Liver (tissue), 3 donors: Measurements from ENCODE around the gene OLFML2B.

Experiments
- FOXA1 ChIP-seq: IDR thresholded peaks from 2 replicates; pipeline ENCODE4 v1.6.1; 2016; ENCODE audit warnings: antibody characterized with exemption
- HNF4G ChIP-seq: IDR thresholded peaks from 2 replicates; pipeline ENCODE4 v1.6.1; 2016; ENCODE audit warnings: antibody characterized with exemption
- JUND ChIP-seq, 2 donors: IDR thresholded peaks; 2 replicates each; pipeline ENCODE4 v1.6.1; 2016; ENCODE audit warnings: antibody characterized with exemption in 2 of 2
- RXRA ChIP-seq, 2 donors: IDR thresholded peaks; 2 replicates each; pipeline ENCODE4 v1.6.1; 2017 to 2018; ENCODE audit warnings: antibody characterized with exemption in 2 of 2, mild to moderate bottlenecking in 1 of 2
- TAF1 ChIP-seq: conservative IDR thresholded peaks from 2 replicates; pipeline ENCODE4 v1.6.1; 2016; ENCODE audit warnings: antibody characterized with exemption, mild to moderate bottlenecking
- YY1 ChIP-seq: IDR thresholded peaks from 2 replicates; pipeline ENCODE4 v1.6.1; 2016; ENCODE audit warnings: antibody characterized with exemption, mild to moderate bottlenecking
- TF ChIP-seq, protein P1 (sequence below): fragments of 150-350 bp; IDR thresholded peaks from 2 replicates; pipeline ENCODE4 v1.5.1; 2017; ENCODE audit warnings: improper control_type of control experiment, low read depth, low read length; ENCODE audit not compliant: missing input control
- TF ChIP-seq, protein P2 (sequence below): IDR thresholded peaks from 2 replicates; pipeline ENCODE4 v1.6.1; 2016; ENCODE audit warnings: antibody characterized with exemption
- TF ChIP-seq, protein P3 (sequence below): IDR thresholded peaks from 2 replicates; pipeline ENCODE4 v1.6.1; 2016; ENCODE audit warnings: antibody characterized with exemption, mild to moderate bottlenecking
- TF ChIP-seq, protein P4 (sequence below): IDR thresholded peaks from 2 replicates; pipeline ENCODE4 v1.6.1; 2016; ENCODE audit warnings: antibody characterized with exemption
- donor health status: healthy.
- donor health status: healthy.

DNA sequence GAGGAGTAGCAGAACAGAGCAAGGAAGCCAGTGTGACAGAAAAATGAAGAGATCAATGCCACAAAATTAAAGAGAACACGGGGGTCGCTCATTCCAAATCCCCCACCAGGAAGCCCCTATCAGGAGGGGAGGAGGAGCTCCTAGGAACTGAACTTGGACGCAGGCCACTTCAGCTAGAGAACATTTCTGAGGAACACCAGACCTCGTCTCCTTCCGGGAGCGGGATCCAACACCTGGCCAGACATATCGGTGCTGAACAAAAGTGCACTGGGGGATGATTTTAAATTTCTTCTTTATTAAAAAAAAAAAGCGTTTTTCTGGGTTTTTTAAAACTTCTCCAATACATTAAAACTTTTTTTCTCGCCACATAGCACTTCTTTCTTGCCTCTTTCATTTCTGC, 40.8 kb downstream of the OLFML2B start:
- TF ChIP-seq, protein P1, sequence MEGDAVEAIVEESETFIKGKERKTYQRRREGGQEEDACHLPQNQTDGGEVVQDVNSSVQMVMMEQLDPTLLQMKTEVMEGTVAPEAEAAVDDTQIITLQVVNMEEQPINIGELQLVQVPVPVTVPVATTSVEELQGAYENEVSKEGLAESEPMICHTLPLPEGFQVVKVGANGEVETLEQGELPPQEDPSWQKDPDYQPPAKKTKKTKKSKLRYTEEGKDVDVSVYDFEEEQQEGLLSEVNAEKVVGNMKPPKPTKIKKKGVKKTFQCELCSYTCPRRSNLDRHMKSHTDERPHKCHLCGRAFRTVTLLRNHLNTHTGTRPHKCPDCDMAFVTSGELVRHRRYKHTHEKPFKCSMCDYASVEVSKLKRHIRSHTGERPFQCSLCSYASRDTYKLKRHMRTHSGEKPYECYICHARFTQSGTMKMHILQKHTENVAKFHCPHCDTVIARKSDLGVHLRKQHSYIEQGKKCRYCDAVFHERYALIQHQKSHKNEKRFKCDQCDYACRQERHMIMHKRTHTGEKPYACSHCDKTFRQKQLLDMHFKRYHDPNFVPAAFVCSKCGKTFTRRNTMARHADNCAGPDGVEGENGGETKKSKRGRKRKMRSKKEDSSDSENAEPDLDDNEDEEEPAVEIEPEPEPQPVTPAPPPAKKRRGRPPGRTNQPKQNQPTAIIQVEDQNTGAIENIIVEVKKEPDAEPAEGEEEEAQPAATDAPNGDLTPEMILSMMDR: no peak
- TF ChIP-seq, protein P2, sequence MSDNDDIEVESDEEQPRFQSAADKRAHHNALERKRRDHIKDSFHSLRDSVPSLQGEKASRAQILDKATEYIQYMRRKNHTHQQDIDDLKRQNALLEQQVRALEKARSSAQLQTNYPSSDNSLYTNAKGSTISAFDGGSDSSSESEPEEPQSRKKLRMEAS: no peak
- TF ChIP-seq, protein P3, sequence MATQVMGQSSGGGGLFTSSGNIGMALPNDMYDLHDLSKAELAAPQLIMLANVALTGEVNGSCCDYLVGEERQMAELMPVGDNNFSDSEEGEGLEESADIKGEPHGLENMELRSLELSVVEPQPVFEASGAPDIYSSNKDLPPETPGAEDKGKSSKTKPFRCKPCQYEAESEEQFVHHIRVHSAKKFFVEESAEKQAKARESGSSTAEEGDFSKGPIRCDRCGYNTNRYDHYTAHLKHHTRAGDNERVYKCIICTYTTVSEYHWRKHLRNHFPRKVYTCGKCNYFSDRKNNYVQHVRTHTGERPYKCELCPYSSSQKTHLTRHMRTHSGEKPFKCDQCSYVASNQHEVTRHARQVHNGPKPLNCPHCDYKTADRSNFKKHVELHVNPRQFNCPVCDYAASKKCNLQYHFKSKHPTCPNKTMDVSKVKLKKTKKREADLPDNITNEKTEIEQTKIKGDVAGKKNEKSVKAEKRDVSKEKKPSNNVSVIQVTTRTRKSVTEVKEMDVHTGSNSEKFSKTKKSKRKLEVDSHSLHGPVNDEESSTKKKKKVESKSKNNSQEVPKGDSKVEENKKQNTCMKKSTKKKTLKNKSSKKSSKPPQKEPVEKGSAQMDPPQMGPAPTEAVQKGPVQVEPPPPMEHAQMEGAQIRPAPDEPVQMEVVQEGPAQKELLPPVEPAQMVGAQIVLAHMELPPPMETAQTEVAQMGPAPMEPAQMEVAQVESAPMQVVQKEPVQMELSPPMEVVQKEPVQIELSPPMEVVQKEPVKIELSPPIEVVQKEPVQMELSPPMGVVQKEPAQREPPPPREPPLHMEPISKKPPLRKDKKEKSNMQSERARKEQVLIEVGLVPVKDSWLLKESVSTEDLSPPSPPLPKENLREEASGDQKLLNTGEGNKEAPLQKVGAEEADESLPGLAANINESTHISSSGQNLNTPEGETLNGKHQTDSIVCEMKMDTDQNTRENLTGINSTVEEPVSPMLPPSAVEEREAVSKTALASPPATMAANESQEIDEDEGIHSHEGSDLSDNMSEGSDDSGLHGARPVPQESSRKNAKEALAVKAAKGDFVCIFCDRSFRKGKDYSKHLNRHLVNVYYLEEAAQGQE: no peak
- TF ChIP-seq HNF4G: no peak
- no peak for TF ChIP-seq YY1
- TF ChIP-seq TAF1: no peak
- TF ChIP-seq RXRA (IDR thresholded peaks at IDR 0.05): no peak
- TF ChIP-seq, protein P4, sequence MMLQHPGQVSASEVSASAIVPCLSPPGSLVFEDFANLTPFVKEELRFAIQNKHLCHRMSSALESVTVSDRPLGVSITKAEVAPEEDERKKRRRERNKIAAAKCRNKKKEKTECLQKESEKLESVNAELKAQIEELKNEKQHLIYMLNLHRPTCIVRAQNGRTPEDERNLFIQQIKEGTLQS: no peak
- no peak for TF ChIP-seq FOXA1
- no peak for TF ChIP-seq JUND (IDR thresholded peaks at IDR 0.05)
